SK-N-SH treated with all-trans-retinoic acid at 6 μM for 48 hours (cell line): ENCODE measurements around the gene SMC6.

ENCODE experiments used
- BACH2 ChIP-seq: fragments of 250-450 bp; sonication (Bioruptor Pico); IDR thresholded peaks from 2 replicates; pipeline ENCODE4 v1.9.0; 2021; ENCODE audit warnings: mild to moderate bottlenecking, borderline replicate concordance
- ESRRG ChIP-seq: fragments of 250-450 bp; sonication (Bioruptor Pico); IDR thresholded peaks from 2 replicates; pipeline ENCODE4 v1.6.1; 2021; ENCODE audit warnings: mild to moderate bottlenecking
- ISL1 ChIP-seq: fragments of 250-450 bp; sonication (Bioruptor Pico); IDR thresholded peaks from 2 replicates; pipeline ENCODE4 v2.1.2; 2022; ENCODE audit warnings: mild to moderate bottlenecking, moderate library complexity
- SNAI2 ChIP-seq: fragments of 250-450 bp; sonication (Bioruptor Pico); IDR thresholded peaks from 2 replicates; pipeline ENCODE4 v1.5.0; 2020; ENCODE audit warnings: mild to moderate bottlenecking, moderate library complexity
- TOX ChIP-seq: fragments of 250-450 bp; sonication (Bioruptor Pico); IDR thresholded peaks from 2 replicates; pipeline ENCODE4 v1.8.0; 2021; ENCODE audit warnings: mild to moderate bottlenecking, moderate library complexity, borderline replicate concordance
- ZFP3 ChIP-seq: fragments of 250-450 bp; sonication (Bioruptor Pico); IDR thresholded peaks from 2 replicates; pipeline ENCODE4 v1.5.0; 2020; ENCODE audit warnings: mild to moderate bottlenecking, moderate library complexity
- ZNF565 ChIP-seq: fragments of 450-650 bp; formaldehyde crosslinking; conservative IDR thresholded peaks from 2 replicates; pipeline ENCODE4 v1.5.0; 2020; ENCODE audit warnings: low read depth, mild to moderate bottlenecking, moderate library complexity
- ZNF8 ChIP-seq: fragments of 450-650 bp; formaldehyde crosslinking; IDR thresholded peaks from 2 replicates; pipeline ENCODE4 v1.5.0; 2020; ENCODE audit warnings: mild to moderate bottlenecking, moderate library complexity
- TF ChIP-seq, protein P1 (sequence below): fragments of 250-450 bp; sonication (Bioruptor Pico); IDR thresholded peaks from 2 replicates; pipeline ENCODE4 v1.5.1; 2020; ENCODE audit warnings: low read depth, mild to moderate bottlenecking, moderate library complexity

DNA sequence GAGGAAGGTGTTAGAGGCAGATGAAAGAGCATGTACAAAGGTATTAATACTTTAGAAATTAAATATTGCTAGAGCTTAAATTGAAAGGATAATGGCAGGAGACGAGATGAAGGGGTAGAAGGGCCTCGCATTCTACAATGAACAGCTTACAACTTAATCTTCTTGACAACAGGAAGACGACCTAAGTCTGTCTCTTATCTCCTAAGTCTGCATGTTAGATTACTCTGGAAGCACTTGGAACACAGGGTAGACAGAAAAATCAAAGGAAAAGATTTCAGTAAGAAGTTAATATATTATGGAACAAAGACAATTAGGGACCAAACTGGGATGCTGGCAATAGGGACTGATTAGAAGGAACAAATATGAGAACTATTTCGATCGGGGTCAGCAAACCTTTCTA is 34.9 kb downstream of the SMC6 start:
- TF ChIP-seq, protein P1, sequence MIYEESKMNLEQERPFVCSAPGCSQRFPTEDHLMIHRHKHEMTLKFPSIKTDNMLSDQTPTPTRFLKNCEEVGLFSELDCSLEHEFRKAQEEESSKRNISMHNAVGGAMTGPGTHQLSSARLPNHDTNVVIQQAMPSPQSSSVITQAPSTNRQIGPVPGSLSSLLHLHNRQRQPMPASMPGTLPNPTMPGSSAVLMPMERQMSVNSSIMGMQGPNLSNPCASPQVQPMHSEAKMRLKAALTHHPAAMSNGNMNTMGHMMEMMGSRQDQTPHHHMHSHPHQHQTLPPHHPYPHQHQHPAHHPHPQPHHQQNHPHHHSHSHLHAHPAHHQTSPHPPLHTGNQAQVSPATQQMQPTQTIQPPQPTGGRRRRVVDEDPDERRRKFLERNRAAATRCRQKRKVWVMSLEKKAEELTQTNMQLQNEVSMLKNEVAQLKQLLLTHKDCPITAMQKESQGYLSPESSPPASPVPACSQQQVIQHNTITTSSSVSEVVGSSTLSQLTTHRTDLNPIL (CRISPR knock-in tag) = no peak
- TF ChIP-seq ZFP3 (no peak), ISL1 (no peak), ZNF8 (no peak), ZNF565 (CRISPR knock-in tag) (no peak), BACH2 (no peak), ESRRG (no peak), SNAI2 (CRISPR knock-in tag) (no peak), TOX (no peak)
